Brain microvascular endothelial cell (primary cell): ENCODE data around the gene WFDC12.

Experiments
- DNase-seq: peaks from one replicate; pipeline ENCODE4 v3.0.0-alpha.2; 2020
- H3K27ac ChIP-seq: fragments of 250-450 bp; sonication (Bioruptor Pico); 2 replicates; pipeline ENCODE4 v1.5.1; 2020; ENCODE audit warnings: mild to moderate bottlenecking, moderate library complexity
- H3K27me3 ChIP-seq: fragments of 250-450 bp; sonication (Bioruptor Pico); replicated peaks from 2 replicates; pipeline ENCODE4 v1.5.1; 2020; ENCODE audit warnings: mild to moderate bottlenecking
- H3K36me3 ChIP-seq: fragments of 250-450 bp; sonication (Bioruptor Pico); replicated peaks from 2 replicates; pipeline ENCODE4 v1.5.1; 2020; ENCODE audit warnings: mild to moderate bottlenecking
- H3K4me3 ChIP-seq: 2 replicates; pipeline ENCODE4 v1.5.1; 2011; ENCODE audit warnings: low read depth, mild to moderate bottlenecking, control low read depth, low read length, moderate library complexity
- CTCF ChIP-seq: IDR thresholded peaks from 2 replicates; pipeline ENCODE4 v1.5.1; 2011; ENCODE audit warnings: low read depth, mild to moderate bottlenecking, moderate library complexity, low read length, control low read depth, inconsistent platforms; ENCODE audit errors: missing control alignments
- in situ Hi-C: cut with HindIII; loops from 2 replicates; pipeline ENCODE4 v1.10.0; 2017; ENCODE audit warnings: low sequenced_read_pairs, low pct_ligation_motif_present

WFDC12 gene

GRCh38 chr20:45090481-45090880 is 33.8 kb downstream of the WFDC12 start:
- Histone ChIP-seq H3K36me3 (no peaks in the 10 kb centered on the region), H3K4me3 (no peak overlapping the region), H3K27ac (no peak overlapping the region), H3K27me3 (no peaks in the 10 kb centered on the region)
- no peak for TF ChIP-seq CTCF
- no peak for DNase-seq
- in situ Hi-C loops, result no loop called here

GRCh38 chr20:45088247-45088646 is 36.0 kb downstream of the WFDC12 start:
- no peak overlapping the region for H3K4me3 ChIP-seq
- TF ChIP-seq CTCF, result no peak
- no peaks in the 10 kb centered on the region for H3K36me3 ChIP-seq
- no peak overlapping the region for H3K27ac ChIP-seq
- DNase-seq, result peak; percentile 11
- H3K27me3 ChIP-seq, result no peaks in the 10 kb centered on the region
- in situ Hi-C loops, result no loop called here

- no peak for TF ChIP-seq CTCF
- H3K36me3 ChIP-seq, result no peaks in the 10 kb centered on the region
- H3K4me3 ChIP-seq, result no peak overlapping the region
- DNase-seq, result no peak
- in situ Hi-C loops, result no loop called here
- H3K27me3 ChIP-seq, result no peaks in the 10 kb centered on the region
- H3K27ac ChIP-seq, result no peak overlapping the region
Observed at GRCh38 chr20:45087814-45088213, 36.5 kb downstream of the WFDC12 start.

- in situ Hi-C loops, result no loop called here
- no peaks in the 10 kb centered on the region for H3K36me3 ChIP-seq
- H3K27ac ChIP-seq, result no peak overlapping the region
- TF ChIP-seq CTCF, result no peak
- H3K4me3 ChIP-seq, result no peak overlapping the region
- no peaks in the 10 kb centered on the region for H3K27me3 ChIP-seq
- no peak for DNase-seq
Observed at GRCh38 chr20:45087097-45087790, 37.0 kb downstream of the WFDC12 start.

- no peak overlapping the region for H3K27ac ChIP-seq
- in situ Hi-C loops, result no loop called here
- TF ChIP-seq CTCF, result no peak
Observed at GRCh38 chr20:45085867-45086266, 38.4 kb downstream of the WFDC12 start.

GRCh38 chr20:45085289-45085688 is 39.0 kb downstream of the WFDC12 start:
- Histone ChIP-seq H3K4me3 (no peak overlapping the region), H3K27ac (no peak overlapping the region), H3K27me3 (no peaks in the 10 kb centered on the region), H3K36me3 (peaks cover 4% of the 10 kb centered on the region)
- no peak for TF ChIP-seq CTCF
- in situ Hi-C loops, result no loop called here
- DNase-seq, result no peak

More at GRCh38 chr20:45085867-45086266, 38.4 kb downstream of the WFDC12 start:
- DNase-seq, result no peak
- Histone ChIP-seq H3K36me3 (peaks cover 4% of the 10 kb centered on the region), H3K27me3 (no peaks in the 10 kb centered on the region), H3K4me3 (no peak overlapping the region)
